Activated gamma-delta T cell treated with anti-CD3 and anti-CD28 coated beads, Interleukin-2, amount 50 U/mL, for 16 hours (primary cell): ENCODE data around the gene TEX48.

Experiments
- DNase-seq: peaks from one replicate; pipeline ENCODE4 v3.0.0-alpha.2; 2020; ENCODE audit warnings: low read depth

Gene TEX48

DNA sequence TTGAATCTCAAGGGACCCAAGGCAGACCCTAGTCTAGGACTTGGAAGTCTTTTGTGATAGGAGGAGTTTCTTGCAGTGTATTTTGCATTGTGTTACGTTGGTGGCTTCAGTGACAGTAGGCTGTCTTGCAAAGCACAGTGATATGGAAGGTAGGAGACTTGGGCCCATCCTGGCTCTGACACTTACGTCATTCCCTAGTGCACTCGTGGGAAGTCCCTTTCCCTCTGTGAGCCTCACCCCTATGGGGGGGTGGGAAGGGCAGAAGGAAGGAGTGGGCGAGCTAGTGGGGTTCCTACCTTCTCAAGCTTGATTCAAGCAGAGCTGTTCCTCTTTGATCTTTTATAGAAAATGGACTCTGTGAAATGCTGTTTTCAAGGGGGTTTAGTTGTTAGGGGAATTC, 15.1 kb downstream of the TEX48 start:
- no peak for DNase-seq

DNA sequence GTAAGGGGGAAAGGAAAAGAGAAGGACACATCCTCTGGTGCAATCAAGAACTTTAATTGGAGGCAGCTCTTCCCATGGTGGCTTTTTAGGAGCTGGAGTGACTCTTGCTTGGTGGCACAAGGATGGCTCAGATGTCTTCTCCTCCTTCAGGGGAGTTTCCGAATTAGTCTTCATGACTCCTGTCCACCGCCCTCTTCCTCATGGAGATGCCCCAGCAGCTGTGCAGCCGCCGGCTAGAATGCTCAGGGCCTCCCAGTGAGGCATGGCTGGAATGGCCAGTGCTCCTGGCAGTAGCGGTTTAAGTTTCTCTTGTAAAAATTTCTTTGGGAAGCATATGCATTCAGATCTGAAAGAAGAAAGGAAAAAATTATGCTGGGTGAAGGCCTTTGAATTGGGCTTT, 15.6 kb downstream of the TEX48 start:
- no peak for DNase-seq

DNA sequence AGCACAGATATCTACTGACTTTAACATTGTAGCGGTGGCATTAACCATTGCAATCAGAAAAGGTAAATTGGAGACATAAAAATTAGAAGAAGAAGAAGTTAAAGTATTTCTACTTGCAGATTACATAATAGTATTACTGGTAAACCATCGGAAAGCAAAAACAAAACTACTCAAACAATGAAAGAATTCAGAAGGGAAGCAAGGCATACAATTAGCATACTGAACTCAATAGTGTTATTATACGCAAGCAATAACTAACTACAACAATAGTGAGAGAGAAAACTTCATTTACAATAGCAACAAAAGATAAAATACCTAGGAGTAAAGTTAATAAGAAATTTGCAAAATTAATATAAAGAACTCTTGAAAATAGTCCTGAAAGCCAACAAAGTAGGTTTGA, 17.8 kb downstream of the TEX48 start:
- no peak for DNase-seq

- peak; percentile 48 for DNase-seq
Observed at GRCh38 chr9:114662081-114662989, 19.7 kb downstream of the TEX48 start.

DNA sequence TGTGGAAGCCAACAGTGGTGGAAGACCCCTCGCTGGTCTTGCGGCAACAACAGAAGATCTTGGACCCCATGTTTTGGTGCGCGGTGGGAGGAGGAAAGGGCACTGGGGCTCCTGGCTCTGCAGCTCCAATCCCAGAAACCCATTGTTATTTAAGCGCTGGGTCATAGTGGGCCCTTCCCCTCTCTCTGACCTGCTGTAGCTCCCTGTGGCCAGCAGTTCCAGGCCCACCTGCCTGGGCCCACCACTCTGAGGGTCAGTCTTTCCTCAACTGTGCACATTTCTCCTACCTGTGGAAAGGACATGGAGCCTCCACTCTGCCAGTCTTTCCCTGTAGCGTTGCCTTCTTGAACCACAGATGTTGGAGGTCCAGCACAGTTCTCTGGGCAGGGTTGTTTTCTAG, 24.3 kb downstream of the TEX48 start, which contains the start of gene TEX53:
TSS of gene TEX53 (minus strand) at position 101 of the 400 bp plus-strand sequence. CDS start at position 70, 31 bp downstream.
- DNase-seq: no peak

- DNase-seq: no peak
Observed at GRCh38 chr9:114656301-114656700, 25.7 kb downstream of the TEX48 start.

DNA sequence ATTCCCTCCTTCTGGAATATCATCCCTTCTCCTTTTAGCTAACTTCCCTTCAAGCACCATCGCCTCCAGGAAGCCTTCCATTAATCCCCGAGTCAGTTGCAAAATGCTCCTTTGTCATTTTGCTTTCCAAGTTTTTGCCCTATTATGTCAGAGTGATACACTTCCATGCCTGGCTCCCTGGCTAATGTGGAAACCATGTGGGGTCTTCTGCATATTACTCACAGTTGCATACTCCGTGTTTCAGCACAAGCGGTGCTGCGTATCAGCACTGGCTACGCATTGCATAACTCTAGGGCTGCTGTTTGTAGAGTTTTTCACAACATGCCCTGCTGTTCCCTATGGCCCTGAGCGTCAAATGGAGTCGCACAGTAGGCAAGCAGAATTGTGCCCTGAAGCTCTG, 26.3 kb downstream of the TEX48 start:
- no peak for DNase-seq

DNA sequence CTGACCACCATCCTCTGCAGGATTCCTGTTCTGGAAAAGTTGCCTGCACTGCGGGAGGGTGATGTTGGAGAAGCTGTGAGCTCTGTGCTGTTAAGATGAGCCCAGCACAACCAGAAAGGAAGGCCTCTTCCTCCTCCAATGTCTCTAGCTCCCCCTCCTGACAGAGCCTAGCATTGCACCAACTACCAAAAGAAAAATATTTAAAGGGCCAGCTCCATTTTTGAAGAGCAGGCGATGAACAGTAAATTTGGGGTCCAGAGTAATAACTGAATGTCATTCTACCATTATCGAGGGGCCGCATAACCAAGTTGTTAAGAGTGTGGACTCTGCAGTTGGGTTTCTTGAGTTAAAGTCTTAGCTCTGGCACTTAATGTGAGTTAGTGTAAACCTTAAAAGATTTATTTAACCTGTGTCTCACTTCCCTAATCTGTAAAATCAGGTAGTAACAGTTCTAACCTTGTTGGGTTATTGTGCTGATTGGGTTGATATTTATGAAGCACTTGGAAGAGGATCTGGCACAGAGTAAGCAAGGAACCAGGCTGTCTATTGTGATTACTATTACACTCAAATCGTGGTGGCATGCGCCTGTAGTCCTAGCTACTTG, 28.3 kb downstream of the TEX48 start:
- peak; percentile 70 for DNase-seq

DNA sequence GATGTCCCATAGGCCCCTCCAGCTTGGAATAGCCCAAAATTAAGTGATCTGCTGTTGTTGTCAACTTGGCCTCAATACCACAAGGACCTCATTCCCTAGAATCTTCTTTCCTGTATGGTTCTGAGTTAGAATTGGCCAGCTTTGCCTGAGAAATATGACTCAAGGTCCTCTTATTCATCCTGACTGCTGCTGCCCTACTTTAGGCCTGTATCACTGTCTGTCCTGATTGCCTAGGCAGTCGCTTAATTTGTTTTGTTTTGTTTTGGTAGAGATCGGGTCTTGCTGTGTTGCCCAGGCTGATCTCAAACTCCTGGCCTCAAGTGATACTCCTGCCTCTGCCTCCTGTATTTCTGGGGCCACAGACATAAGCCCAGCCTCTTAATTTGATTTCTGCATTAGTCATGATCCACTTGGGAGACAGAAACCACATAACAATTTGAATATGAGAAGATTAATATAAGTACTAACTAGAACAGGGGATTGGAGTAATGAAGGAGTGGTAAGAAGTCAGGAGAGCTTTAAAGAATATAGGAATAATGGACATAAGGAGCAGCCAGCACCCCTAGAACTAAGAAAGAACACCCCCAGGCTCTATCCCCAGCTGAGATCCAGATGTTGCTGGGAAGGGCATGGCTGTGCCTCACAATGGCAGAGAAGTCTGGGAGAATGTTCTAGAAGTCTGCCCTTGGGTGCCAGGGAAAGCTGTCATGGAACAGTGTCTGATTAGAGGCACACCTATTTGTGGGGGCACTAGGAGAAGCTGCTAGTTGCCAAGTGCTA, 29.0 kb downstream of the TEX48 start:
- DNase-seq: no peak

DNA sequence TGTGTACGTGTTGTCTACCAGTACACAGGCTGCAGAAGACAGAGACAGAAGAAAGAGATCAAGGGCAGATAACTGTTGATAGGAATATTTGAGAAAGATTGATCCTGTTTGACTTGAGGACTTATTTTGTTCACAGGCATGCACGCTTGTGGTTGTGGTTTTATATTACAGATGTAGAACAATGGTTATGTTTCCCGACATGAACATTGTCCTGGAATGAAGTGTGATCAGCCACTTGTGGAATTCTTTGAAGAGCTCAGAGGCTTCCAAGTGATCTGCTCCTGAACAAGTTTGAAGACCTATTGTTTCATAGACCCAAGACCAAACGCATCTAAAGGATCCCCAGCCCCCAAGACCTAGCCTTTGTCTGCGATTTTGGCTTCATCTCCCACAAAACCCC, 38.1 kb downstream of the TEX48 start:
- no peak for DNase-seq

DNA sequence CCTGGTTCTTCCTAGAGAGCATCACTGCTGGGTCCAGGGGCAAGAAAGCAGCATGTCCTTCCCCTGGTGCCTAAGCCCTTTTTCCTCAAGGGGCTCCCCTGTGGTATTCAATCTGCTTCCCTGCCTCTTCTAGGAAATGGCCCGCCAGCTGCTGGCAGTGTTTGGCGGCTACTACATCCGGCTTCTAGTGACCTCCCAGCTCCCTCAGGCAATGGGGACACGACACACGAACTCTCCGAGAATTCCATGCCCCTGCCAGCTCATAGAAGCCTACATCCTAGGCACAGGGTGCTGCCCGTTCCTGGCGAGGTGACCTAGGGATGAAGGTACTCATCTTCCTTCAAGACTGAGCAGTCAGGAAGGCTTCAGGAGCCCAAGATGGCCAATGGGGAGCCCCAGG, 39.0 kb downstream of the TEX48 start:
- DNase-seq: no peak

DNA sequence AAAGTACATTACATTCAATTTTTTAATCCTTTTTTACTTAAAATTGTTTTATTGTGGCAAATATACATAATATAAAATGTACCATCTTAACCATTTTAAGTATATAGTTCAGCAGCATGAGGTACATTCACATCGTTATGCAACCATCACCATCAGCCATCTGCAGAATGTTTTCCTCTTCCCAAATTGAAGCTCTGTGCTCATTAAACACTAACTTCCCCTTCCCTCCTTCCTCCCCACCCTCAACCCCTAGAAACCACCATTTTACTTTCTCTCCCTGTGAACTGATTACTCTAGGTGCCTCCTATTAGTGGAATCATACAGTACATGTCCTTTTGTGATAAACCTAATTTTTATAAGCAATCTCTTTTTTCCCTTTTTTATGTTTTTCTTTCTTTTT, 40.0 kb downstream of the TEX48 start:
- DNase-seq: no peak

DNA sequence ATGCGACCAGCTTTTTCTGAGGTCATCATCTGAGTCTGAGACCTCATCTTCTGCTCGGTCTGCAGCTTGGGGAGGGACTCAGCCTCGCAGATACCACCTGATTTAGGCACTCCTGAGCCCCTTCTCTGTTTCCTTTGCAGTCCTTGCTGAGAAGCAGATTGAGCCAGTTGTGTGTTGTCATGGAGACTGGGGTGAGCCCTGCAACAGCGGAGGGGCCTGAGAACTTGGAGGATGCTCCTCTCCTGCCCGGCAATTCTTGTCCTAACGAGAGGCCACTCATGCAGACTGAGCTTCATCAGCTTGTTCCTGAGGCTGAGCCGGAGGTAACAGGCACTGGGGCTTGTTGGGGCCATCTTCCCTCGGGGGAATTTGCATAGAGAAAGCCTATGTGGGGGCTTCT, 43.6 kb downstream of the TEX48 start:
- no peak for DNase-seq

DNA sequence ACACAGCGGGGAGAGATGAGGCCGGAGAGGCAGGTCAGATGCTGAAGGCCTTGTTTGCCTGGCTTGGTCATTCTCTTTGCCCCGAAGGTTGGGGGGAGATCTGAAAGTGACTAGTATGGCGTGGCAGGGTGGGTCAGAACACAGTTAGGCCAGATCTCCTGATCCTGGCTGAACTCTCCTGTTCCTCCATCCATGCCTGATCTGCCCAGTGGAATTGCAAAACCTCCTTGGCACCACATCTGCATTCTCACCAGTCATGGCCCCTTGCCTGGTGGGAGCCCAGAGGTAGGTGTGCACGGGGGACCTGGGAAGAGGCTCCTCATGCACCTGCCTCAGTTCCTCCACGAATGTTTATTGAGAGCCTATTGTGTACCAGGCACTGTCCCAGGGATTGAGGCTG, 47.6 kb downstream of the TEX48 start:
- DNase-seq: no peak

- DNase-seq: no peak
Observed at GRCh38 chr9:114633438-114634089, 48.4 kb downstream of the TEX48 start.

DNA sequence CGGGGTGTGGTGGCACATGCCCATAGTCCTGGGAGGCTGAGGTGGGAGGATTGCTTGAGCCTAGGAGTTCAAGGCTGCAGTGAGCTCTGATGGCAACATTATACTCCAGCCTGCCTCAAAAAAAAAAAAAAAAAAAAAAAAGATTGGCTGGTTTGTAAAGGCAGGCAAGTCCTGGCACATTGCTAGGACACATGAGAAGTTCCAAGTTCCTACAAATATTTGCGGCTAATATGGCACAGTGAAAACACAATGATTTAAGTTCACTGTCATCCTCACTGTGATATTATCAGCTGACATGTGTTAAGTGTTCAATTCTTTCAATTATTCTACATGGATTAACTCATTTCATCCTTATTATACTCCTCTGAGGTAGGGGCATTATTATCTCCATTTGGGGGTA, 50.8 kb downstream of the TEX48 start:
- DNase-seq: no peak

- DNase-seq: no peak
Observed at GRCh38 chr9:114629563-114630090, 52.4 kb downstream of the TEX48 start.

DNA sequence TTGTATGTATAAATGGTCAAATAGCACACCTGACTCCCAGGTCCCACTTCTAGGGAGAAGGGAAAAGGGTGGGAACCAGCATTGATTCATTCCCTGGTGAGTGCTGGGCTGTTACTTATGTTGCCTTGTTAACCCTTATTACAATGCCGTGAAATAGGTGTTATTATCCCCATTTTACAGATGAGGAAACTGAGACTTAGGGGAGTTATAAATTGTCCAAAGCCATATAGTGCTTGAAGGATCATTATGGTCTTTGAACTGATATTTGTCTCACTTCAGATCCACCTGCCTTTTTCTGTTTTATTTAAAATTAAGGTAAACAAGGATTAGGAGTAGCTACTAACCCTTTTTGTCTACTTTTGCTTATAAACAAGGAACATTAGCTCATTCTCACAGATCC, 54.4 kb downstream of the TEX48 start:
- no peak for DNase-seq

DNA sequence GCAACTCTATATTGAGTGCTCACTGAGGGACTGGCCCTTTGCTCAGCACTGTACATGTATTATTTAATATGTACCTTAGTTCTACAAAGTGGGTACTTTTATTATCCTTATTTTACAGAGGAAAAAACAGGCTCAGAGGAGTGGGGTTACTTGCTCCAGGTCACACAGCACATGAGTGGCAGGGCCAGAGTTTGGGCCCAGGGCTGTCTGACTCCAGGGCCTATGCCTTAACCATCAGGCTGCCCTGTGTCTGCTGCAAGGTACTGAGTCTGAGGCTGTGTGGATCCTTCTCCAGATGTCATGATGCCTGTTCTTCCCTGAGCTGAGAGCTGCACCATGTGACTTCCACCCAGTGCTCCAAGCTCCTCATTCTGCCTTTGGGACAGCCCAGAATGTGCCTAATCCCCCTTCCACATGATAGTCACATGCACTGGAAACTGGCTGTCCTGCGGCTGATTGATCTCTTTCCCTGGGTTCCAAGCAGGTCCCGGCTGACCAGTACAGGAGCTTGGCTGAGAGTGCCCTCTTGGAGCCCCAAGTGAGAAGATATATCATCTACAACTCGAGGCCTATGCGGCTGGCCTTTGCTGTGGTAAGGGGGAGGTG, 55.5 kb downstream of the TEX48 start:
- DNase-seq: no peak

GRCh38 chr9:114624677-114625076, 57.3 kb downstream of the TEX48 start:
- no peak for DNase-seq

DNA sequence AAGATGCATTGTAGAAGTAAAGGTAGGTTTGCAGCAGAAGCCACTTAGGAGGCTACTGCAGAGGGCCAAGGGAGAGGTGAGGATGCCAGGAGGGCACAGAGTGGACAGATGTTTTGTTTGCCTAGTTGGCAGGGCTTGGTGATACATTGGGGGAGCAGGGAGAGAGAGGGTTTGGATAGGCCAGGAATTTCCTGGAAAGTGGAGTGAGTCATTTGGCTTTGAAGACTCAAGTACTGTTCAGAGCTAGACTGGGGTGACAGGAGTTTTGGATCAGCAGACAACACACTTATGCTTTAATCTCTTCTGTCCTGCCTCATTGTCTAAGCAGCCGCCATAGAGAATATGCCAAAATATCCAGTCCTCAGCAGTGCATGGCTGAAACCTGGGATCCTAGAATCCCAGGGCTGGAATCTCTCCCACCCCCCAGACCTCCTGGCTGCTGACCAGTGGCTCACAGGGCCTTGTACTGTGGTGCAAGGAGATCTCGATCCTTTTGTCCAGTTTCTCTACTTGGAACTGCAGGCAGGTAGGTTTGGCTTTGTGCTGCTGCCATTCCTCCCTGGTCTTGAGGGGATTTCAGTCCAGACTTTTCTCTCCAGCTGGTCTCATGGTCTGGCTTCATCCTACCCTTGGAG, 59.9 kb downstream of the TEX48 start:
- DNase-seq: no peak
